Measurements from ENCODE around the gene C19orf67. TPM values are rescaled to one million over a fixed set of nuclear protein-coding genes. Genes with fewer than 3 reads are reported as not detected.

The C19orf67 gene
- total RNA-seq, 1 experiment from 2014 or later: not detected

- TF ChIP-seq EZH2 (IDR thresholded peaks at IDR 0.05; ENCODE audit: low read length, unreplicated experiment) (no peak), EZH2phosphoT487 (IDR thresholded peaks at IDR 0.05; ENCODE audit: borderline replicate concordance, low read length) (no peak)
- TF ChIP-seq, protein P1, sequence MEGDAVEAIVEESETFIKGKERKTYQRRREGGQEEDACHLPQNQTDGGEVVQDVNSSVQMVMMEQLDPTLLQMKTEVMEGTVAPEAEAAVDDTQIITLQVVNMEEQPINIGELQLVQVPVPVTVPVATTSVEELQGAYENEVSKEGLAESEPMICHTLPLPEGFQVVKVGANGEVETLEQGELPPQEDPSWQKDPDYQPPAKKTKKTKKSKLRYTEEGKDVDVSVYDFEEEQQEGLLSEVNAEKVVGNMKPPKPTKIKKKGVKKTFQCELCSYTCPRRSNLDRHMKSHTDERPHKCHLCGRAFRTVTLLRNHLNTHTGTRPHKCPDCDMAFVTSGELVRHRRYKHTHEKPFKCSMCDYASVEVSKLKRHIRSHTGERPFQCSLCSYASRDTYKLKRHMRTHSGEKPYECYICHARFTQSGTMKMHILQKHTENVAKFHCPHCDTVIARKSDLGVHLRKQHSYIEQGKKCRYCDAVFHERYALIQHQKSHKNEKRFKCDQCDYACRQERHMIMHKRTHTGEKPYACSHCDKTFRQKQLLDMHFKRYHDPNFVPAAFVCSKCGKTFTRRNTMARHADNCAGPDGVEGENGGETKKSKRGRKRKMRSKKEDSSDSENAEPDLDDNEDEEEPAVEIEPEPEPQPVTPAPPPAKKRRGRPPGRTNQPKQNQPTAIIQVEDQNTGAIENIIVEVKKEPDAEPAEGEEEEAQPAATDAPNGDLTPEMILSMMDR (conservative IDR thresholded peaks at IDR 0.05; ENCODE audit: low read depth, low read length): no peak
- Histone ChIP-seq H4K20me1 (ENCODE audit: low read length) (no peaks in the 10 kb centered on the region), H3K4me2 (ENCODE audit: low read length) (peak overlapping the region; percentile 94), H3K36me3 (ENCODE audit: low read depth, low read length) (peaks cover 10% of the 10 kb centered on the region; the same call in 1 of the 2 replicates), H3K9me3 (ENCODE audit: low read length) (no peaks in the 10 kb centered on the region), H3F3A (ENCODE audit: low read length, unreplicated experiment) (peaks cover 11% of the 10 kb centered on the region), H2AFZ (ENCODE audit: low read length) (peak overlapping the region; percentile 75), H3K27me3 (ENCODE audit: low read length) (no peaks in the 10 kb centered on the region), H3K4me3 (ENCODE audit: low read length) (peak overlapping the region; percentile 70), H3K9ac (ENCODE audit: low read length) (peak overlapping the region; percentile 68), H3K79me2 (ENCODE audit: low read length) (peaks cover 29% of the 10 kb centered on the region), H3K4me1 (ENCODE audit: insufficient read depth, low read length) (peaks cover 17% of the 10 kb centered on the region), H3K27ac (ENCODE audit: low read length) (peak overlapping the region; percentile 30; the same call in 1 of the 2 replicates), H3K9me2 (replicated peaks; ENCODE audit: low read length) (no peaks in the 10 kb centered on the region)
- intact Hi-C loops (cut with micrococcal nuclease): no loop called here
- BruUV-seq (replicated peaks): TSS peak; percentile 72
- POLR2A ChIA-PET (ENCODE audit: unreplicated experiment): interaction anchor here (0.5 to 1.0 kb wide), 2 partner anchors 17 to 18 kb away, joined by 6 to 9 read pairs; partner anchors contain the start of gene ASF1B
- DNase-seq (no peak), ATAC-seq (no peak; the same call in 1 of the 2 replicates)
- CTCF ChIA-PET: interaction anchor here (0.6 to 1.1 kb wide), 2 partner anchors 7 to 18 kb away, joined by 4 to 10 read pairs; partner anchors contain the start of gene ASF1B
These were observed 32.8 kb upstream of the C19orf67 start for GRCh38 chr19:14118165-14119051.

GRCh38 chr19:14117668-14118164 lies 32.1 kb upstream of the C19orf67 start, which contains the start of gene PRKACA:
Gene PRKACA (minus strand): TSS chr19:14117762. CDS start chr19:14117547, 215 bp downstream.
- Histone ChIP-seq H3K27me3 (ENCODE audit: low read length) (no peaks in the 10 kb centered on the region), H3K9me2 (replicated peaks; ENCODE audit: low read length) (no peaks in the 10 kb centered on the region), H3F3A (ENCODE audit: low read length, unreplicated experiment) (peaks cover 11% of the 10 kb centered on the region), H3K4me2 (ENCODE audit: low read length) (peak within 1 kb of the TSS; percentile 94), H3K4me1 (ENCODE audit: insufficient read depth, low read length) (peaks cover 17% of the 10 kb centered on the region), H3K4me3 (ENCODE audit: low read length) (peak within 1 kb of the TSS; percentile 78), H3K9me3 (ENCODE audit: low read length) (no peaks in the 10 kb centered on the region), H3K27ac (ENCODE audit: low read length) (peak within 1 kb of the TSS; percentile 30; the same call in 1 of the 2 replicates), H3K9ac (ENCODE audit: low read length) (peak within 1 kb of the TSS; percentile 68), H3K79me2 (ENCODE audit: low read length) (peaks cover 32% of the 10 kb centered on the region), H4K20me1 (ENCODE audit: low read length) (no peaks in the 10 kb centered on the region), H3K36me3 (ENCODE audit: low read depth, low read length) (peaks cover 6% of the 10 kb centered on the region; the same call in 1 of the 2 replicates), H2AFZ (ENCODE audit: low read length) (peak within 1 kb of the TSS; percentile 75)
- ChIA-PET POLR2A (ENCODE audit: unreplicated experiment) (interaction anchor here (0.6 to 1.0 kb wide), 2 partner anchors 19 to 280 kb away, joined by 3 to 6 read pairs; partner anchors contain the start of gene ASF1B), CTCF (interaction anchor here (0.6 to 1.1 kb wide), 2 partner anchors 8 to 19 kb away, joined by 4 to 10 read pairs; partner anchors contain the start of gene ASF1B)
- intact Hi-C loops (cut with micrococcal nuclease): no loop called here
- BruUV-seq (replicated peaks): no TSS peak
- TF ChIP-seq EZH2 (IDR thresholded peaks at IDR 0.05; ENCODE audit: low read length, unreplicated experiment) (no peak), EZH2phosphoT487 (IDR thresholded peaks at IDR 0.05; ENCODE audit: borderline replicate concordance, low read length) (no peak)
- TF ChIP-seq, protein P1 (conservative IDR thresholded peaks at IDR 0.05; ENCODE audit: low read depth, low read length): no peak
- DNase-seq (peak; percentile 99), ATAC-seq (peak; percentile 96)
